ENCODE results near the gene PLIN1. TPM values are rescaled to one million over a fixed set of nuclear protein-coding genes. Genes with fewer than 3 reads are reported as not detected.

Gene PLIN1
- polyA plus RNA-seq, 1 donor (not counting 4 experiments of a cell fraction or from before 2014, with no cell fraction given) = 0.30 TPM

DNA sequence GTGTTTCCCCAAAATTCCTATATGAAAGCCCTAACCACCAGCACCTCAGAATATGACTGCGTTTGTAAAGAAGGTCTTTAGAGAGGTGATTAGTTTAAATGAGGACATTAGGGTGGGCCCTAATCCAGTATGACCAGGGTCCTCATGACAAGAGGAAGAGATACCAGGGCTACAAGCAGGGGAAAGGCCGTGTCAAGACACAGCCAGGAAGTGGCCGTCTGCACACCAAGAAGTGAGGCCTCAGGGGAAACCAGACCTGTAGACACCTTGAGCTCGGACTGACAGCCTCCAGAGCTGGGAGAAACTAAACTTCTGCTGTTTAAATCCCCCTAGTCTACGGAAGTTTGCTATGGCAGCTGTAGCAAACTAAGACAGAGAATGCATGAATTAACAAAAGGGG is 38.1 kb downstream of the PLIN1 start:
- dilution Hi-C loops (cut with MboI; ENCODE audit: extremely low pct_ligation_motif_present, low sequenced_read_pairs) = no loop called here
- H3K4me2 ChIP-seq (ENCODE audit: control insufficient read depth, extremely low read depth, insufficient read depth, low read depth, low read length) = no peak overlapping the region
- no peaks in the 10 kb centered on the region for H3K27me3 ChIP-seq (ENCODE audit: control insufficient read depth, extremely low read depth, insufficient read depth, low read length)
- TF ChIP-seq EZH2 (IDR thresholded peaks at IDR 0.05; ENCODE audit: low read length) = no peak
- no peak for TF ChIP-seq CTCF (optimal IDR thresholded peaks at IDR 0.05 in 1 of 3, IDR thresholded peaks at IDR 0.05 in 1 of 3, conservative IDR thresholded peaks at IDR 0.05 in 1 of 3; ENCODE audit: extremely low read depth in 1 of 3, insufficient read depth in 2 of 3, low read length in 3 of 3)
- FAIRE-seq (no peak), DNase-seq (ENCODE audit: low read depth, low spot score) (no peak)
- no peak overlapping the region for H2AFZ ChIP-seq (ENCODE audit: control insufficient read depth, low read length)
- H3K4me3 ChIP-seq (ENCODE audit: control insufficient read depth in 2 of 3, extremely low read depth in 1 of 3, insufficient read depth in 2 of 3, low read depth in 1 of 3, low read length in 3 of 3) = no peak overlapping the region
- no peaks in the 10 kb centered on the region for H3K9me1 ChIP-seq (ENCODE audit: control insufficient read depth, extremely low read depth, insufficient read depth, low read length)
- no peaks in the 10 kb centered on the region for H3K79me2 ChIP-seq (ENCODE audit: control insufficient read depth, insufficient read depth, low read length)
- no peaks in the 10 kb centered on the region for H4K20me1 ChIP-seq (ENCODE audit: control insufficient read depth, extremely low read depth, insufficient read depth, low read length)
- H3K4me1 ChIP-seq (ENCODE audit: control insufficient read depth, extremely low read depth, insufficient read depth, low read length) = no peaks in the 10 kb centered on the region
- no peak overlapping the region for H3K27ac ChIP-seq (ENCODE audit: control insufficient read depth, insufficient read depth, low read length)
- H3K36me3 ChIP-seq (ENCODE audit: control insufficient read depth in 2 of 2, extremely low read depth in 1 of 2, insufficient read depth in 2 of 2, low read length in 2 of 2) = no peaks in the 10 kb centered on the region
- no peaks in the 10 kb centered on the region for H3K9me3 ChIP-seq (ENCODE audit: control insufficient read depth, low read depth, low read length)
- H3K9ac ChIP-seq (ENCODE audit: control insufficient read depth, extremely low read depth, insufficient read depth, low read length) = no peak overlapping the region

DNA sequence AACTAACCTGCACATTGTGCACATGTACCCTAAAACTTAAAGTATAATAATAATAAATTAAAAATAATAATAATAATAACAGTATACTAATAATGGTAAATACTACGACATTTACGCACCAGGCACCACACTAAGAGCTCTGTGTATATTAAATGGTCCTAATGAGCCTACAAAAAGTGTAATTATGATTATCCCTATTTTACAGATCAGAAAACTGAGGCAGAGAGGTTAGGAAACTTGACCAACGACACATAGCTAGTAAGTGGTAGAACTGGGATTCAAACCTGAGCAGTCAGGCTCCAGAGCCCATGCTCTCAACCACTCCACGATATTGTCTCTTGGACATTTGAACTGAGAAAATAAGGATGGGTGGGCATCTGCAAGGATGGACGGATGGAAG is 38.9 kb downstream of the PLIN1 start:
- Histone ChIP-seq H3K9ac (ENCODE audit: control insufficient read depth, extremely low read depth, insufficient read depth, low read length) (no peak overlapping the region), H3K79me2 (ENCODE audit: control insufficient read depth, insufficient read depth, low read length) (no peaks in the 10 kb centered on the region), H3K36me3 (ENCODE audit: control insufficient read depth in 2 of 2, extremely low read depth in 1 of 2, insufficient read depth in 2 of 2, low read length in 2 of 2) (no peaks in the 10 kb centered on the region), H4K20me1 (ENCODE audit: control insufficient read depth, extremely low read depth, insufficient read depth, low read length) (no peaks in the 10 kb centered on the region), H3K27me3 (ENCODE audit: control insufficient read depth, extremely low read depth, insufficient read depth, low read length) (no peaks in the 10 kb centered on the region), H3K4me2 (ENCODE audit: control insufficient read depth, extremely low read depth, insufficient read depth, low read depth, low read length) (no peak overlapping the region), H3K4me1 (ENCODE audit: control insufficient read depth, extremely low read depth, insufficient read depth, low read length) (no peaks in the 10 kb centered on the region), H3K9me1 (ENCODE audit: control insufficient read depth, extremely low read depth, insufficient read depth, low read length) (no peaks in the 10 kb centered on the region), H3K27ac (ENCODE audit: control insufficient read depth, insufficient read depth, low read length) (no peak overlapping the region), H3K4me3 (ENCODE audit: control insufficient read depth in 2 of 3, extremely low read depth in 1 of 3, insufficient read depth in 2 of 3, low read depth in 1 of 3, low read length in 3 of 3) (no peak overlapping the region), H3K9me3 (ENCODE audit: control insufficient read depth, low read depth, low read length) (no peaks in the 10 kb centered on the region), H2AFZ (ENCODE audit: control insufficient read depth, low read length) (no peak overlapping the region)
- dilution Hi-C loops (cut with MboI; ENCODE audit: extremely low pct_ligation_motif_present, low sequenced_read_pairs) = no loop called here
- DNase-seq (ENCODE audit: low read depth, low spot score) (no peak), FAIRE-seq (no peak)
- TF ChIP-seq CTCF (optimal IDR thresholded peaks at IDR 0.05 in 1 of 3, IDR thresholded peaks at IDR 0.05 in 1 of 3, conservative IDR thresholded peaks at IDR 0.05 in 1 of 3; ENCODE audit: extremely low read depth in 1 of 3, insufficient read depth in 2 of 3, low read length in 3 of 3) (no peak), EZH2 (IDR thresholded peaks at IDR 0.05; ENCODE audit: low read length) (no peak)
